DOHH2 (cell line): ENCODE measurements around the gene CATSPERB.

Source experiments
- H3F3A ChIP-seq: fragments of 200-600 bp; sonication (generic), shearing (Covaris generic); 2 replicates; pipeline ENCODE4 v1.6.0; 2016; ENCODE audit warnings: antibody characterized with exemption, mild to moderate bottlenecking; ENCODE audit not compliant: control insufficient read depth, insufficient read depth
- H3K27ac ChIP-seq: fragments of 200-600 bp; sonication (generic); 2 replicates; pipeline ENCODE4 v1.5.1; 2014; ENCODE audit warnings: low read depth, mild to moderate bottlenecking, low read length, moderate library complexity
- H3K27me3 ChIP-seq: fragments of 200-600 bp; sonication (generic); 2 replicates; pipeline ENCODE4 v1.6.1; 2014; ENCODE audit warnings: mild to moderate bottlenecking, low read length, mixed read lengths; ENCODE audit not compliant: control insufficient read depth
- H3K36me3 ChIP-seq: fragments of 200-600 bp; sonication (generic); 2 replicates; pipeline ENCODE4 v1.6.1; 2014; ENCODE audit warnings: mild to moderate bottlenecking, low read length, moderate library complexity, mixed read lengths; ENCODE audit not compliant: control insufficient read depth
- H3K4me1 ChIP-seq: fragments of 200-600 bp; sonication (generic); 2 replicates; pipeline ENCODE4 v1.6.1; 2014; ENCODE audit warnings: mild to moderate bottlenecking, low read length, mixed read lengths; ENCODE audit not compliant: control insufficient read depth
- H3K4me2 ChIP-seq: fragments of 200-600 bp; sonication (generic); 2 replicates; pipeline ENCODE4 v1.6.0; 2014; ENCODE audit warnings: mild to moderate bottlenecking, low read length, moderate library complexity
- H3K4me3 ChIP-seq: fragments of 200-600 bp; sonication (generic); 2 replicates; pipeline ENCODE4 v1.5.1; 2014; ENCODE audit warnings: mild to moderate bottlenecking, low read length, mixed read lengths
- H3K79me2 ChIP-seq: fragments of 200-600 bp; sonication (generic); 2 replicates; pipeline ENCODE4 v1.6.1; 2014; ENCODE audit warnings: mild to moderate bottlenecking, low read length, mixed read lengths; ENCODE audit not compliant: control insufficient read depth
- H3K9me2 ChIP-seq: fragments of 200-600 bp; sonication (generic); replicated peaks from 2 replicates; pipeline ENCODE4 v1.6.1; 2014; ENCODE audit warnings: mild to moderate bottlenecking, low read length, mixed read lengths; ENCODE audit not compliant: control insufficient read depth
- H3K9me3 ChIP-seq: fragments of 200-600 bp; sonication (generic); 2 replicates; pipeline ENCODE4 v1.6.1; 2014; ENCODE audit warnings: antibody characterized with exemption, low read length, mixed read lengths; ENCODE audit not compliant: control insufficient read depth, insufficient read depth
- H4K20me1 ChIP-seq: fragments of 200-600 bp; sonication (generic); 2 replicates; pipeline ENCODE4 v1.6.0; 2014; ENCODE audit warnings: low read depth, mild to moderate bottlenecking, antibody characterized with exemption, low read length, moderate library complexity; ENCODE audit not compliant: control insufficient read depth, insufficient read depth
- EZH2phosphoT487 ChIP-seq: fragments of 200-600 bp; sonication (generic); IDR thresholded peaks from 2 replicates; pipeline ENCODE4 v1.6.1; 2017; ENCODE audit warnings: borderline replicate concordance, mild to moderate bottlenecking, antibody characterized with exemption, low read length, moderate library complexity, mixed read lengths
- TF ChIP-seq, protein P1 (sequence below): fragments of 200-600 bp; sonication (generic); IDR thresholded peaks from one replicate; pipeline ENCODE4 v1.5.1; 2014; ENCODE audit warnings: antibody characterized with exemption, mild to moderate bottlenecking, low read depth, low read length; ENCODE audit not compliant: poor library complexity, severe bottlenecking

CATSPERB gene

GRCh38 chr14:91580876-91581577, 150.9 kb downstream of the CATSPERB start:
- Histone ChIP-seq H3K36me3 (no peaks in the 10 kb centered on the region), H3F3A (no peaks in the 10 kb centered on the region), H3K4me2 (no peak overlapping the region), H3K27ac (no peak overlapping the region), H3K9me2 (no peaks in the 10 kb centered on the region), H3K27me3 (peaks cover 6% of the 10 kb centered on the region; the same call in 1 of the 2 replicates), H3K4me3 (no peak overlapping the region), H4K20me1 (no peaks in the 10 kb centered on the region), H3K9me3 (no peaks in the 10 kb centered on the region), H3K79me2 (no peaks in the 10 kb centered on the region), H3K4me1 (no peaks in the 10 kb centered on the region)
- TF ChIP-seq, protein P1, sequence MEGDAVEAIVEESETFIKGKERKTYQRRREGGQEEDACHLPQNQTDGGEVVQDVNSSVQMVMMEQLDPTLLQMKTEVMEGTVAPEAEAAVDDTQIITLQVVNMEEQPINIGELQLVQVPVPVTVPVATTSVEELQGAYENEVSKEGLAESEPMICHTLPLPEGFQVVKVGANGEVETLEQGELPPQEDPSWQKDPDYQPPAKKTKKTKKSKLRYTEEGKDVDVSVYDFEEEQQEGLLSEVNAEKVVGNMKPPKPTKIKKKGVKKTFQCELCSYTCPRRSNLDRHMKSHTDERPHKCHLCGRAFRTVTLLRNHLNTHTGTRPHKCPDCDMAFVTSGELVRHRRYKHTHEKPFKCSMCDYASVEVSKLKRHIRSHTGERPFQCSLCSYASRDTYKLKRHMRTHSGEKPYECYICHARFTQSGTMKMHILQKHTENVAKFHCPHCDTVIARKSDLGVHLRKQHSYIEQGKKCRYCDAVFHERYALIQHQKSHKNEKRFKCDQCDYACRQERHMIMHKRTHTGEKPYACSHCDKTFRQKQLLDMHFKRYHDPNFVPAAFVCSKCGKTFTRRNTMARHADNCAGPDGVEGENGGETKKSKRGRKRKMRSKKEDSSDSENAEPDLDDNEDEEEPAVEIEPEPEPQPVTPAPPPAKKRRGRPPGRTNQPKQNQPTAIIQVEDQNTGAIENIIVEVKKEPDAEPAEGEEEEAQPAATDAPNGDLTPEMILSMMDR, result no peak
- no peak for TF ChIP-seq EZH2phosphoT487

DNA sequence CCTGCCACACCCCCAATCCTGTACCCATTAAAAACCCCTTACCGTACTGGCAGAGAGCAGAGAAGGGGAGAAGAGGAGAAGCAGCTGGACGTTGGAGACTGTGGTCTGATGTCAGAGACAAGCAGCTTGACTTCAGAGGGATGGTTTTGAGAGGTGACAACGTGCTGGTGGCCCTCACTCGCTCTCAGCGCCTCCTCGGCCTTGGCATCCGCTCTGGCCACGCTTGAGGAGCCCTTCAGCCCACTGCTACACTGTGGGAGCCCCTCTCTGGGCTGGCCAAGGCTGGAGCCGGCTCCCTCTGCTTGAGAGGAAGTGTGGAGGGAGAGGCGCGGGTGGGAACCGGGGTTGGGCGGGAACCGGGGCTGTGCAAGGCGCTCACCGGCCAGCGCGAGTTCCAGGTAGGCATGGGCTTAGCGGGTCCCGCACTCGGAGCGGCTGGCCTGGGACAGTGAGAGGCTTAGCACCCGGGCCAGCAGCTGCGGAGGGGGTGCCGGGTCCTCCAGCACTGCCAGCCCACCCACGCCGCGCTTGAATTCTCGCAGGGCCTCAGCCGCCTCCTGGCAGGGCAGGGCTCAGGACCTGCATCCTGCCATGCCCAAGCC, 154.2 kb downstream of the CATSPERB start:
- Histone ChIP-seq H3K9me3 (no peaks in the 10 kb centered on the region), H3K27me3 (peaks cover 30% of the 10 kb centered on the region), H3K9me2 (no peaks in the 10 kb centered on the region), H3K4me2 (no peak overlapping the region), H3K36me3 (no peaks in the 10 kb centered on the region), H3K27ac (no peak overlapping the region), H4K20me1 (no peaks in the 10 kb centered on the region), H3K4me3 (no peak overlapping the region), H3F3A (no peaks in the 10 kb centered on the region), H3K79me2 (no peaks in the 10 kb centered on the region), H3K4me1 (no peaks in the 10 kb centered on the region)
- TF ChIP-seq EZH2phosphoT487, result no peak
- TF ChIP-seq, protein P1, result no peak

DNA sequence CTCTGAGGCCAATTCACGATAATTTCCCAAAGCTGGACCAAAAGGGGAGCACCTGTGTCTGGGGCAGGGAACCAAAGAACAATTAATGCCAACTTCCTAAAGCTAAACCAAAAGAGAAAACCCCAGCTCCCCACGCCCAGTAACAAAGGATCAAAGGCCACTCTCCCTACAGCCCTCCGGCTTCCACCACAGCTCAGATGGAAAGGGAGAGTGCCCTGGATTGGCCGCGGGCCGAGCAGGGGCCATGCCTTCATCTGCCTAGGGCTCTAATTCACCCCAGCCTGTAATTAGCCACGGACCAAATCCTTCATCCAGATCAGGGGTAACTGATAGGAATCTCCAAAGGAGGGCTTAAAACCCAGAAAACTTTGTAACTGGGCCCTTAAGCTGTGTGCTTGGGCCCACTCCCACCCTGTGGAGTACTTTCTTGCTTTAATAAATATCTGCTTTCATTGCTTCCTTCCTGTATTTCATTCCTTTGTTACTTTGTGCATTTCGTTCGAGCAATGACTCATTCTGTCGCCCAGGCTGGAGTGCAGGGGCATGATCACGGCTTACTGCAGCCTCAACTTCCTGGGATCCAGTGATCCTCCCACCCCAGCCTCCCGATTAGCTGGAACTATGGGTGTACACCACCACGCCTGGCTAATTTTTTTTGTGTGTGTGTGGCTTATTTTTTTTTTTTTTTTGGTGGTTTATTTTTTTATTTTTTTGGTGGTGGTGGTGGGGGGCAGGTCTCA, 156.2 kb downstream of the CATSPERB start:
- Histone ChIP-seq H3K4me1 (no peaks in the 10 kb centered on the region), H3K27me3 (peaks cover 30% of the 10 kb centered on the region), H3K27ac (no peak overlapping the region), H3K9me3 (no peaks in the 10 kb centered on the region), H4K20me1 (no peaks in the 10 kb centered on the region), H3K4me3 (no peak overlapping the region), H3K36me3 (no peaks in the 10 kb centered on the region), H3K4me2 (no peak overlapping the region), H3K79me2 (no peaks in the 10 kb centered on the region), H3F3A (no peaks in the 10 kb centered on the region), H3K9me2 (no peaks in the 10 kb centered on the region)
- TF ChIP-seq EZH2phosphoT487, result no peak
- TF ChIP-seq, protein P1, result no peak
